Adrenal gland (tissue), 12 donors: ENCODE results near the gene NPAS1. TPM values are rescaled to one million over a fixed set of nuclear protein-coding genes. Genes with fewer than 3 reads are reported as not detected.
A peak's percentile ranks its signal among the peaks of the same experiment; 100 is the strongest.

ENCODE experiments used
- DNase-seq, 7 donors: peaks; one replicate each; pipeline ENCODE4 v3.0.0-alpha.2; 2019 to 2020
- H3K27ac ChIP-seq, 5 donors: fragments of 200-600 bp; sonication (generic) in 4 of 5; 1 replicate in 3 of 5; 2 replicates in 2 of 5; pipeline versions ENCODE4 v1.5.1 to v1.8.0; 2016 to 2020; ENCODE audit warnings: mild to moderate bottlenecking in 1 of 5
- H3K27me3 ChIP-seq: fragments of 200-600 bp; 2 replicates; pipeline ENCODE4 v1.8.0; 2021
- H3K36me3 ChIP-seq, 2 donors: fragments of 200-600 bp; replicated peaks in 1 of 2; 1 replicate in 1 of 2; 2 replicates in 1 of 2; pipeline versions ENCODE4 v1.5.1 to v1.8.0; 2018 to 2022
- H3K4me1 ChIP-seq, 2 donors: fragments of 200-600 bp; replicated peaks in 1 of 2; 1 replicate in 1 of 2; 2 replicates in 1 of 2; pipeline versions ENCODE4 v1.5.1 to v1.8.0; 2018 to 2021
- H3K4me3 ChIP-seq, 4 donors: fragments of 200-600 bp; sonication (generic) in 3 of 4; one replicate each; pipeline ENCODE4 v1.5.1; 2016 to 2018
- H3K9me3 ChIP-seq, 3 donors: fragments of 200-600 bp; sonication (generic) in 1 of 3; replicated peaks in 1 of 3; 1 replicate in 2 of 3; 2 replicates in 1 of 3; pipeline versions ENCODE4 v1.5.1 to v1.8.0; 2016 to 2021
- POLR2A ChIP-seq, 2 donors: fragments of 450-650 bp; IDR thresholded peaks; one replicate each; pipeline ENCODE4 v1.6.1; 2017; ENCODE audit warnings: antibody characterized with exemption in 2 of 2, mild to moderate bottlenecking in 2 of 2, moderate library complexity in 1 of 2
- WGBS, 4 donors: extraction: QIAGEN DNeasy Blood & Tissue Kit in 2 of 4; methylation state at CpG; one replicate each; pipeline versions ENCODE4 v1.1.5 to v1.1.7; 2013 to 2017; 5-methylcytosine and 5-hydroxymethylcytosine counted together
- intact Hi-C, 2 donors: fragments of 100-400 bp; cut with DNase I; formaldehyde crosslinking; loops; one replicate each; pipeline versions ENCODE4 v1.14.1 to v1.15.0; 2022 to 2023
- polyA plus RNA-seq, 3 donors: library from polyadenylated mRNA; stranded (reverse); fragments of 200-250 nt in 2 of 3; fragments of 350-450 nt in 1 of 3; fragmentation: Illumina TruSeq in 1 of 3; extraction: RNeasy Lipid Tissue Mini Kit (QIAGEN cat#74804) in 1 of 3; gene quantifications; one replicate each; pipeline ENCODE4 v1.2.3, GENCODE V29; 2013 to 2014
- total RNA-seq, 9 donors: library from RNA; depleted of rRNA in 4 of 9; stranded (reverse); fragments of >200 nt in 4 of 9; fragments of 120-200 nt in 1 of 9; fragmentation: NEBNext Ultra II Directional in 1 of 9; extraction: Animal tissue kit (Norgen Biotek cat#: 25700) in 1 of 9; gene quantifications; one replicate each; pipeline versions ENCODE4 v1.1.0 to v1.2.4, GENCODE V29; 2013 to 2023
- TF ChIP-seq, protein P1 (sequence below), 6 experiments: fragments of 450-650 bp in 4 of 6; fragments of 200-600 bp in 2 of 6; sonication (generic) in 1 of 6; IDR thresholded peaks; 1 replicate in 5 of 6; 2 replicates in 1 of 6; pipeline versions ENCODE4 v1.5.1 to v1.8.0; 2016 to 2021; ENCODE audit warnings: antibody characterized with exemption in 6 of 6, mild to moderate bottlenecking in 2 of 6, moderate library complexity in 1 of 6
- donor health status: healthy with polysubstance abuse.
- donor health status: Bipolar disorder and iron deficiency.
- donor health status: DM: yes; HTN: yes; CAD: no.
- donor health status: DM: no; HTN: no; CAD: no.
- donor health status: DM: no; HTN: no; CAD: no.
- donor health status: DM: yes; HTN: yes; CAD: no.

The NPAS1 gene
- total and polyA plus RNA-seq, 12 donors = 0.28 to 3.5 (median 0.84) TPM; not detected in 3

DNA sequence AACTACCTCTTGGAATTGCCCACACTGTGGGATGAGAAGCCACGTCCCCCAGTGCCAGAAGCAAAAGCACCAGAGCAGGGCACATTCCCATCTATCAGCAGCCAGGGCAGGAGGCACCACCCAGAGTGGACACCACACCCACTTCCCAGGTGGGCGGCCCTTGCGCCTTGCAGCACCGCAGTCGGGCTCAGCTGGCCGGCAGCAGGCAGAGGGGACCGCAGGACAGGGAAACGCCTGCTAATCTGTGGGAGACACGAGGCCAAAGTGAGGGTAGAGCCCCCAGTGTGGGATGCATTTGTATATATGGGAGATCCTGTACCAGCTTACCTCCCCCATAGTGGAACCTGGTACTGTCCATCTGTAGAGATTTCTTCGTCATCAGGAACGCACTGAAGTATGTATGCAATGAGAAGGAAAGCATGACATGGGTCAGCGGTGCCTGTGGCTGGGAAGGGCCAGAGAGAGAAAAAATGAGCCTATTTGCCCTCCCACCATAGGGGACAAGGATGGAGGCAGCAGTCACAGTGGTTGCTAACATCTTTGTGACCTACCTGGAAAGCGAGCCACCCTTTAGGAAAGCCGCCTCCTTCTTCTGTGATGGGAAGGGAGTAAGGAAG is 30.9 kb upstream of the NPAS1 start:
- intact Hi-C loops = no loop called here
- no peaks in the 10 kb centered on the region for H3K9me3 ChIP-seq
- peak in 1 of 7 donors; percentile 14 for DNase-seq
- H3K27ac ChIP-seq = no peak overlapping the region
- 89 to 94% (median 91%) methylated on average over 7 to 14 of the region's 14 CpGs for WGBS, 4 donors
- peaks cover 0 to 24% of the 10 kb centered on the region in 2 donors for H3K36me3 ChIP-seq
- TF ChIP-seq POLR2A (IDR thresholded peaks at IDR 0.05) = no peak
- TF ChIP-seq, protein P1, sequence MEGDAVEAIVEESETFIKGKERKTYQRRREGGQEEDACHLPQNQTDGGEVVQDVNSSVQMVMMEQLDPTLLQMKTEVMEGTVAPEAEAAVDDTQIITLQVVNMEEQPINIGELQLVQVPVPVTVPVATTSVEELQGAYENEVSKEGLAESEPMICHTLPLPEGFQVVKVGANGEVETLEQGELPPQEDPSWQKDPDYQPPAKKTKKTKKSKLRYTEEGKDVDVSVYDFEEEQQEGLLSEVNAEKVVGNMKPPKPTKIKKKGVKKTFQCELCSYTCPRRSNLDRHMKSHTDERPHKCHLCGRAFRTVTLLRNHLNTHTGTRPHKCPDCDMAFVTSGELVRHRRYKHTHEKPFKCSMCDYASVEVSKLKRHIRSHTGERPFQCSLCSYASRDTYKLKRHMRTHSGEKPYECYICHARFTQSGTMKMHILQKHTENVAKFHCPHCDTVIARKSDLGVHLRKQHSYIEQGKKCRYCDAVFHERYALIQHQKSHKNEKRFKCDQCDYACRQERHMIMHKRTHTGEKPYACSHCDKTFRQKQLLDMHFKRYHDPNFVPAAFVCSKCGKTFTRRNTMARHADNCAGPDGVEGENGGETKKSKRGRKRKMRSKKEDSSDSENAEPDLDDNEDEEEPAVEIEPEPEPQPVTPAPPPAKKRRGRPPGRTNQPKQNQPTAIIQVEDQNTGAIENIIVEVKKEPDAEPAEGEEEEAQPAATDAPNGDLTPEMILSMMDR (IDR thresholded peaks at IDR 0.05) = no peak
- no peak overlapping the region for H3K4me3 ChIP-seq
- H3K27me3 ChIP-seq = no peaks in the 10 kb centered on the region
- H3K4me1 ChIP-seq = peaks cover 25 to 51% of the 10 kb centered on the region in 2 donors

DNA sequence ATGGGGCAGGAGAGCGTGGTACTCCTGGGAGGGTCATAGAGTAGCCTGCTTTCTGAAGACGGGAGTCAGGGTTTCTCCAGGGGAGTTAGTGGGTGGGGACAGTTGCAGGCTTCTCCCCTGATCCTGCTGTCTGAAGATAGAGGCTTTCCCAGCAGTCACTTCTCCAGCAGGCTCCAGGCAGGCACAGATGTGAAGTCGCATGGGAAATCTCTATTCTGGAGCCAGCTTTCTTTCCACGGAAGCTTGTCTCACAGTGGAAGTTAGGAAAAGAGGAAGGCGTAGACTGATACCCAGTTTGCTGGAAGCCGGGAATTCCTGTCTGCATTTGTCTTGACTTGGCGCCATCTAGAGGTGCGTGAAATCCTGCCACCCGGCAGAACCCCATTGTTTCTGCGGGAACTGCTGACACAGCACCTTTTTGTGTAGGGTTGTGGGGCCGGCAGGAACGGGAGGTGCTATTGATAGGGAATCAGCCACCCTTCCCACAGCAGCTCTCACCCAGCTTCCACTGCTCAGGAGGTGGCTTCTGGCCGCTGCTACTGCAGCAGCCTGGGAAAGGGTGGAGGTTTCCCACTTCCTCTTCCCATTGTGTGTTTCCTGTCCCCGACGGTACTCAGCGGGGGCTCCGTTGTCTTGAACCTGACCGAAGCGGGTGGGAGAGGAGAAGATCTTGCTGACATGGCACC is 28.5 kb upstream of the NPAS1 start:
- 12 to 30% (median 14%) methylated on average over 10 to 19 of the region's 19 CpGs for WGBS, 4 donors
- Histone ChIP-seq H3K27me3 (no peaks in the 10 kb centered on the region), H3K4me1 (peaks cover 12 to 32% of the 10 kb centered on the region in 2 donors), H3K9me3 (no peaks in the 10 kb centered on the region), H3K4me3 (no peak overlapping the region), H3K27ac (peak overlapping the region in 3 of 5 donors; percentile 15 to 86 (median 86)), H3K36me3 (peaks cover 0 to 24% of the 10 kb centered on the region in 2 donors)
- peak; percentile 77 to 94 (median 86) for DNase-seq
- TF ChIP-seq, protein P1 (IDR thresholded peaks at IDR 0.05) = peak; percentile 68 to 88 (median 82)
- TF ChIP-seq POLR2A (IDR thresholded peaks at IDR 0.05) = no peak
- intact Hi-C loops = loop anchor here (5.0 to 10.0 kb wide), 3 partner anchors 134 to 236 kb away; no protein-coding TSS in a partner anchor

DNA sequence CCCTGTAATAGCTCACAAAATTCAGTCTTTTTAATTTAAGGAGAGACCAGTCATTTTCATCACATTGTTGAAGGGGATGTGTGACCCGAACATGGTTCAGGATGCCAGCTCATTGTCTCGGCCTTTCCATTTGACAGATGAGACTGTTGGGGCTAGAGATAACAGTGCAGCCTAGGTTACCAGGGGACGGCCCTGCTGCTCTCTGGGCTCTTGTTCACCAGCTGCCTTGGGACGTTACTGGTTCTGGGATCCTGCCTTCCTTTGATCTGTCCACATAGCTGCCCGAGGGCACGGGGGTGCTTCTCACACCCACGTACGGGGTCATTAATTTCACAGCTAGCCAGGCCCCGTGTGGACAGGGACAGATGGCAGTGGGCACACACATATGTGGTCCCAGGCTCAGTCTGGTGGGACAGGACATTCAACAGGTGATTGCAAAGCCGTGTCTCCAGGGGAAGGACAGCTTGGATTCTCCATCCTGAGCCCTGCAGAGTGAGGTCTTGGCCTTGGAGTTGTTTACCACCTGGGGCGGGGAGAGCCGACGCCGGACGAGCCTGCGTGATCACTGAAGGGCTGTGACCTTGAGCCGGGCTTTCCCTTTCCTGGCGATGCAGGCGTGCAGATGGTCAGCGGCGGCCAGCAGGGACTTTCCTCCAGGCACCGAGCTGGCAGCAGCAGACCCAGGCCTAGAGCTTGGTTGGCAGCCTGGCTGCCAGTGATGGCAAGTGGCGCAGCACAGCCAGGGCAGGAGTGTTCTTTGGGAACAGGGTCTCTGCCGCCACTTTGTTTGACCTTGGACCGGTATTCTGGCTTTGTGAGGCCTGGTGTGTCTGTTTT is 26.7 kb upstream of the NPAS1 start:
- Histone ChIP-seq H3K27me3 (no peaks in the 10 kb centered on the region), H3K9me3 (no peaks in the 10 kb centered on the region), H3K36me3 (peaks cover 0 to 30% of the 10 kb centered on the region in 2 donors), H3K27ac (peak overlapping the region in 4 of 5 donors; percentile 44 to 86 (median 70)), H3K4me1 (peaks cover 12 to 32% of the 10 kb centered on the region in 2 donors), H3K4me3 (no peak overlapping the region)
- DNase-seq = peak; percentile 76 to 93 (median 91)
- 27 to 36% (median 34%) methylated on average over 10 to 25 of the region's 25 CpGs for WGBS, 4 donors
- no peak for TF ChIP-seq POLR2A (IDR thresholded peaks at IDR 0.05)
- TF ChIP-seq, protein P1 (IDR thresholded peaks at IDR 0.05) = peak in 2 of 6 experiments; percentile 4 to 36
- intact Hi-C loops = loop anchor here (5.0 to 10.0 kb wide), 3 partner anchors 136 to 238 kb away; no protein-coding TSS in a partner anchor
